HepG2 (cell line): Measurements from ENCODE around the gene MACROD2. TPM values are rescaled to one million over a fixed set of nuclear protein-coding genes. Genes with fewer than 3 reads are reported as not detected.
A peak's percentile ranks its signal among the peaks of the same experiment; 100 is the strongest.

Source experiments
- ARNT ChIP-seq: fragments of 450-650 bp; IDR thresholded peaks from 2 replicates; pipeline ENCODE4 v1.6.1; 2017
- ATAD3A ChIP-seq: sonication (generic); formaldehyde crosslinking; IDR thresholded peaks from 2 replicates; pipeline ENCODE4 v1.4.0; 2020; ENCODE audit warnings: missing genetic modification reagents
- BHLHE40 ChIP-seq: IDR thresholded peaks from 2 replicates; pipeline ENCODE4 v1.6.1; 2011; ENCODE audit warnings: low read length, improper control_type of control experiment
- DZIP1 ChIP-seq: sonication (generic); formaldehyde crosslinking; IDR thresholded peaks from 2 replicates; pipeline ENCODE4 v1.5.0; 2020; ENCODE audit warnings: mild to moderate bottlenecking, missing genetic modification reagents
- ERF ChIP-seq: IDR thresholded peaks from 2 replicates; pipeline ENCODE4 v1.6.1; 2018; ENCODE audit warnings: missing biosample characterization, missing genetic modification reagents
- IKZF5 ChIP-seq: IDR thresholded peaks from 2 replicates; pipeline ENCODE4 v1.6.1; 2018; ENCODE audit warnings: missing genetic modification reagents, mild to moderate bottlenecking, missing compliant biosample characterization
- ISL2 ChIP-seq: sonication (generic); formaldehyde crosslinking; IDR thresholded peaks from 2 replicates; pipeline ENCODE4 v1.5.0; 2020; ENCODE audit warnings: missing genetic modification reagents
- MAFG ChIP-seq: sonication (generic); formaldehyde crosslinking; IDR thresholded peaks from 2 replicates; pipeline ENCODE4 v1.5.1; 2020; ENCODE audit warnings: mild to moderate bottlenecking, missing genetic modification reagents
- MIER3 ChIP-seq: IDR thresholded peaks from 2 replicates; pipeline ENCODE4 v1.6.1; 2016; ENCODE audit warnings: missing compliant biosample characterization, borderline replicate concordance
- MLX ChIP-seq: IDR thresholded peaks from 2 replicates; pipeline ENCODE4 v1.6.1; 2016
- NRL ChIP-seq: sonication (generic); formaldehyde crosslinking; IDR thresholded peaks from 2 replicates; pipeline ENCODE4 v1.5.0; 2020; ENCODE audit warnings: missing genetic modification reagents, mild to moderate bottlenecking, moderate library complexity, borderline replicate concordance
- RARG ChIP-seq: sonication (generic); formaldehyde crosslinking; IDR thresholded peaks from 2 replicates; pipeline ENCODE4 v1.4.0; 2020; ENCODE audit warnings: low read depth, mild to moderate bottlenecking, missing genetic modification reagents
- RXRA ChIP-seq: sonication (generic); formaldehyde crosslinking; IDR thresholded peaks from 2 replicates; pipeline ENCODE4 v1.5.1; 2020; ENCODE audit warnings: missing genetic modification reagents
- SOX6 ChIP-seq, 2 experiments: fragments of 450-650 bp in 1 of 2; sonication (generic) in 1 of 2; formaldehyde crosslinking in 1 of 2; IDR thresholded peaks; 2 replicates each; pipeline versions ENCODE4 v1.4.0 to v1.6.1; 2017 to 2020; ENCODE audit warnings: antibody characterized with exemption in 1 of 2, mild to moderate bottlenecking in 1 of 2, missing genetic modification reagents in 1 of 2
- SRSF1 ChIP-seq: fragments of 200-400 bp; formaldehyde crosslinking; optimal IDR thresholded peaks from 2 replicates; pipeline ENCODE3; 2017; ENCODE audit warnings: mild to moderate bottlenecking, low read depth, low read length, moderate library complexity
- SRY ChIP-seq: sonication (generic); formaldehyde crosslinking; IDR thresholded peaks from 2 replicates; pipeline ENCODE4 v1.8.0; 2022; ENCODE audit warnings: mild to moderate bottlenecking, missing genetic modification reagents
- ZNF18 ChIP-seq: sonication (generic); formaldehyde crosslinking; IDR thresholded peaks from 2 replicates; pipeline ENCODE4 v1.8.0; 2022; ENCODE audit warnings: mild to moderate bottlenecking, missing genetic modification reagents; ENCODE audit not compliant: insufficient replicate concordance
- ZNF335 ChIP-seq: sonication (generic); formaldehyde crosslinking; IDR thresholded peaks from 2 replicates; pipeline ENCODE4 v1.4.0; 2020; ENCODE audit warnings: missing genetic modification reagents
- ZNF34 ChIP-seq: sonication (generic); formaldehyde crosslinking; IDR thresholded peaks from 2 replicates; pipeline ENCODE4 v1.4.0; 2020; ENCODE audit warnings: mild to moderate bottlenecking, missing genetic modification reagents, borderline replicate concordance
- ZNF589 ChIP-seq: sonication (generic); formaldehyde crosslinking; conservative IDR thresholded peaks from 2 replicates; pipeline ENCODE4 v1.8.0; 2022; ENCODE audit warnings: mild to moderate bottlenecking, moderate library complexity, missing genetic modification reagents
- ZNF652 ChIP-seq: IDR thresholded peaks from 2 replicates; pipeline ENCODE4 v1.6.1; 2016; ENCODE audit warnings: low read depth, borderline replicate concordance
- ZNF792 ChIP-seq: IDR thresholded peaks from 2 replicates; pipeline ENCODE4 v1.6.1; 2016
- ZSCAN31 ChIP-seq: sonication (generic); formaldehyde crosslinking; IDR thresholded peaks from 2 replicates; pipeline ENCODE4 v1.5.0; 2020; ENCODE audit warnings: low read depth, mild to moderate bottlenecking, missing genetic modification reagents
- polyA plus RNA-seq, 8 experiments: library from polyadenylated mRNA; depleted of rRNA in 3 of 8; stranded (reverse) in 7 of 8; unstranded in 1 of 8; fragments of >200 nt; fragmentation: Illumina TruSeq in 4 of 8; extraction: Trizol in 4 of 8; gene quantifications; 2 replicates each; pipeline versions ENCODE4 v1.2.1 to v1.2.3, GENCODE V29; 2011 to 2016; ENCODE audit warnings: low read depth in 4 of 8, missing spikeins in 1 of 8, mixed read lengths in 1 of 8; ENCODE audit not compliant: insufficient read depth in 1 of 8
- total RNA-seq, 5 experiments: library from RNA; depleted of rRNA; stranded (reverse); fragments of >200 nt; fragmentation: Illumina TruSeq; extraction: Trizol; gene quantifications; 2 replicates each; pipeline ENCODE4 v1.2.3, GENCODE V29; 2016; ENCODE audit warnings: low read depth in 1 of 5
- TF ChIP-seq, protein P1 (sequence below): sonication (generic); formaldehyde crosslinking; IDR thresholded peaks from 2 replicates; pipeline ENCODE4 v1.5.0; 2020; ENCODE audit warnings: missing genetic modification reagents, mild to moderate bottlenecking, borderline replicate concordance
- TF ChIP-seq, protein P2 (sequence below): IDR thresholded peaks from 2 replicates; pipeline ENCODE4 v1.6.1; 2016; ENCODE audit warnings: control low read depth

The MACROD2 gene
- total and polyA plus RNA-seq, 2 of the 13 experiments (the other 11 are each of a cell fraction or from before 2014, with no cell fraction given), result 0.13 to 0.51 TPM

DNA sequence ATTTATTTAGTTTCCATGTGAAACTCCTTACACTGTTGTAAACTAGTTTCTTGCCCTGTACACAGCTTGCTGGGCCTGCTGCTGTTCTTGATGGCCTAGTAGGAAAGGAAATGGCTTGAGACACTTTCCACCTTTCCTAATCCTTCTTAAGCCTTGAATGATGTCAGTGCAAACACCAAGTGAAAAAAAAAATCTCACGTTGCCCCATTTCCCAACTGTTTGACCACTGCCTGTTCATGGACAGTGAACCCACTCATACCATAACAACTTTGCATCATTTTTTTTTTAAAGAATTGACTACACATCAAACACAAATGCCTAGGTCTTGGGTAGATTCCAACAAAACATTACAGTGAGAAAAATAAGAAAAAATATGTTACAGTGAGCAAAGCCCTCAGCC is 995.7 kb downstream of the MACROD2 start (continued):
- TF ChIP-seq ZNF18 (CRISPR knock-in tag) (no peak), MIER3 (CRISPR knock-in tag) (peak; percentile 88; the same call in 1 of the 2 replicates), RARG (no peak), ZNF589 (no peak), MLX (CRISPR knock-in tag) (peak; percentile 61; the same call in 1 of the 2 replicates), SRSF1 (no peak), MAFG (CRISPR knock-in tag) (no peak), ZNF335 (no peak), NRL (CRISPR knock-in tag) (no peak), ZNF34 (CRISPR knock-in tag) (peak; percentile 70; the same call in 1 of the 2 replicates), SRY (CRISPR knock-in tag) (no peak), ATAD3A (CRISPR knock-in tag) (no peak), BHLHE40 (no peak), SOX6 (IDR thresholded peaks at IDR 0.05) (no peak), SOX6 (CRISPR knock-in tag; IDR thresholded peaks at IDR 0.05) (peak; percentile 84), ZNF792 (CRISPR knock-in tag) (0 out of 2 replicates have a peak, but pooled peaks have one; percentile 57), ZSCAN31 (CRISPR knock-in tag) (no peak), ISL2 (peak; percentile 88), IKZF5 (CRISPR knock-in tag) (peak; percentile 79), ZNF652 (CRISPR knock-in tag) (peak; percentile 48; the same call in 1 of the 2 replicates), ARNT (no peak), DZIP1 (CRISPR knock-in tag) (no peak), ERF (CRISPR knock-in tag) (no peak), RXRA (CRISPR knock-in tag) (peak; percentile 18; the same call in 1 of the 2 replicates)
- TF ChIP-seq, protein P1, sequence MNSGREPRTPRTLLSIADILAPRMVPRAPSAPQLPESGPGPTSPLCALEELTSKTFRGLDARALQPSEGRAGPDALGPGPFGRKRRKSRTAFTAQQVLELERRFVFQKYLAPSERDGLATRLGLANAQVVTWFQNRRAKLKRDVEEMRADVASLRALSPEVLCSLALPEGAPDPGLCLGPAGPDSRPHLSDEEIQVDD (CRISPR knock-in tag), result no peak
- TF ChIP-seq, protein P2, sequence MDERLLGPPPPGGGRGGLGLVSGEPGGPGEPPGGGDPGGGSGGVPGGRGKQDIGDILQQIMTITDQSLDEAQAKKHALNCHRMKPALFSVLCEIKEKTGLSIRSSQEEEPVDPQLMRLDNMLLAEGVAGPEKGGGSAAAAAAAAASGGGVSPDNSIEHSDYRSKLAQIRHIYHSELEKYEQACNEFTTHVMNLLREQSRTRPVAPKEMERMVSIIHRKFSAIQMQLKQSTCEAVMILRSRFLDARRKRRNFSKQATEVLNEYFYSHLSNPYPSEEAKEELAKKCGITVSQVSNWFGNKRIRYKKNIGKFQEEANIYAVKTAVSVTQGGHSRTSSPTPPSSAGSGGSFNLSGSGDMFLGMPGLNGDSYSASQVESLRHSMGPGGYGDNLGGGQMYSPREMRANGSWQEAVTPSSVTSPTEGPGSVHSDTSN (CRISPR knock-in tag), result no peak
